GM21723 (cell line): Measurements from ENCODE around the gene DIP2C.
"Not testable (repeated sequence)": the region's sequence is repeated elsewhere in the genome, so short reads cannot be mapped to it uniquely, and the experiment has no call there.

Experiments used
- ATAC-seq: cut with Tn5 transposase; IDR thresholded peaks from one replicate; pipeline ENCODE4 v1.9.1; 2021; ENCODE audit warnings: mild to moderate bottlenecking, moderate library complexity; ENCODE audit not compliant: unreplicated experiment

The DIP2C gene

DNA sequence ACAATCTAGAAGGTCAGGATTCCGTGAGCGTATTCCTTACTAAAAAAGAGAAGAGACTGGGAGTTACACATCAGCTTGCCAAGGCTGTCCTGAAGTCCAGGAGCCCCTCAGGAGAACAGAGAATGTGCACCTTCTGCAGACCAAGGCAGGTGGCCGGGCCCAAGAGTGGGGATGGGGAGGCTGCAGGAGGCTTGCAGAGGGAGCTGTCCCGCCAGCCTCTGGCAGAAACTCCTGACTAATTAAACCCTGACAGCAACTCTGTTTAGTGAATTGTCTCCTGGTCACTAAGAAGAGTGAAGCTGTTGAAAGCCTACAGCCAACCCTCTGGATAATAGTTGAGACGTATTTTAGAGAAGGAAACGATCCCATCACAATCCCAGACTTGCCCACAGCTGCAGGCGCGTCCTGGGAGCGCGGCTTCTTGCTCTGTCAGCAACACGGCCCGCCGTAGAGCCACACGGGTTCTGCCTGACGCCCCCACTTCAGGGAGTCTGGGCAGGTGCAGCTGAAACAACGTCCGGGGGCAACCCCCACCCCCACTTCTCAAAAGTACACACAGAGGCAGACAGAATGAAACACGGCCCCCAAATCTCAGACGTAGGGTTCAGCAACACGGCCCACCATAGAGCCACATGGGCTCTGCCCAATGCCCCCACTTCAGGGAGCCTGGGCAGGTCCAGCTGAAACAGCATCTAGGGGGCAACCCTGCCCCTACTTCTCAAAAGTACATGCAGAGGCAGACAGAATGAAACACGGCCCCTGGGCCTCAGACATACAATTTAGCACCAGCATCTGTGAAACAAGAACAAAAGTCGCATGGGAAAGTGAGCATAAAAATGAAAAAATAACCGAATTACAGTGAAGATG lies 45.2 kb downstream of the DIP2C start:
- ATAC-seq, result no peak

DNA sequence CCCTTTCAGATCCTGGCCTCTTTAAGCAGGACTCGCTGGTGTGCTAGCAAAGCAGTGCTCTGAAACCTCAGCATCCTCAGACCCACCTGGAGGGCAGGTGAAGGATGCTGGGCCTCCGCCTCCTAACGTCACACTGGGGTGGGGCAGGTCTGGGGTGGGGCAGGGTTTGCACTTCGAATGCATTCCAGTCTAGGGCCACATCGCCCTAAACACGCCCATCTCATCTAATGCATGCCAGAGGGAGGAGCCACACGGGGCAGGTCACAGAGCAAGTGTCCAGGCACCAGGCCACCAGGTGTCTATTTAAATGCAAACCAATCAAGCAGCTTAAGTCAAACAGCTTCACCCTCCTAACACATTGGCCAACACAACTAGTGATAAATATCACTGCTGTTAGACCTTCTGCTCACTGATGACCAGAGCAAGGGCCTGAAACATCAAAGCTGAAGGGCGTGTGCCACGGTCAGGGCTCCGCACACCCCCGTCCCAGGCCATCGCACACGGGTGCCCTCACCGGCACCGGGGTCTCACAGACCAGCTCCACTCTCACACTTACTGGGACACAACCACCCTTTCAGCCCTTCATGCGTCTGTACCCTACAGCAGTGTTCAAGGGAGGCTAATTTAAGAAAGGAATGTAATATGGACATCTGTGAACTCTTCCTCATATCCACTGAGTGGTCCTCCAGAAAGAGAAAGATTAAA lies 47.1 kb downstream of the DIP2C start:
- no peak for ATAC-seq

DNA sequence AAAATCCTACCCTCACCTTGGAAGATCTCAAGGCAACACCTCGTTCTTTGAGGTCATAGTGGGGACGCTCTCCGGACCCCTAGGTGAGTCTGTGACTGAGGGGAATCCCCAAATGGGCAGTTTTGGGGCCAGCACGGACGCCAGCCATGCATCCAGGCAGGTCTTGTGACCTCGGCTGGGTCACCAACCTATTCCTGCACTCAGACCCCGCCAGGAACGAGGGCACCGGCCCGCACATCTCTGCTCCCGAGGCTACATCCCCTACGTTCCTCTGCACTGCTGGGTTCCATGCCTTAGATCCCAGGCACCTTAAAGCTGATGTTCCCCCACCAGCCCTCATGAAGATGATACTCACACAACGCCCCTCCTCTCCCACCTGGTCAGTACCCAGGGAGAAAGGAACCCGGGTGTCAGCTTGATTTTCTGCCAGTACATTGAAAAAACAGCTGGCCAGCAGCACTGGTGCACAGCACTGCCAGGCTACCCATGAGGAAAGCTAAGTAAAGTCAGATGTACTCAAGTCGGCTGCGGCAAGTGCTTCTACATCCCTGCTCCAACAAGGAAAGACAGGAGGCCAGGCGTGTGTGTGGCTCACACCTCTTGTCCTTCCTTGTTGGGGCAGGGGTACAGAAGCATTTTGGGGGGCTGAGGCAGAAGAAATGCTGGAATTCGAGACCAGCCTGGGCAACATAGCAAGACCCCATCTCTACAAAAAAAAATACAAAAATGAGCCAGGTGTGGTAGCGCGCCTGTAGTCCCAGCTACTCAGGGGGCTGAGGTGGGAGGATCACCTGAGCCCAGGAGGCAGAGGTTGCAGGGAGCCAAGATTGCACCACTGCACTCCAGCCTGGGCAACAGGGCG lies 48.1 kb downstream of the DIP2C start:
- no peak for ATAC-seq

DNA sequence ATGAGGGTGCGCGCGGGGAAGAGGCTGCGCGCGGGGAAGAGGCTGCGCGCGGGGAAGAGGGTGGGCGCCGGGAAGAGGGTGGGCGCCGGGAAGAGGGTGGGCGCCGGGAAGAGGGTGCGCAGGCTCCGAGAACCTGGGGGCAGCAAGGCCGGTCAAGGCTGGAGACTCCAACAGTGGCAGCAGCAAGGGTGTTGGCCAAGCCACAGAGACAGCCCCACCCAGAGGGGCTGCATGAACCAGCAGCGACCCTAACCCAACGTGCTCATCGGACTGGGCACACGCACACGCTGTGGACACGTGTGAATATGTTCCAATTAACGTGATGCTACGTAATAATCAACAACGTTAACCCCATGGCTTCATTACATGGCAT lies 48.8 kb downstream of the DIP2C start:
- ATAC-seq, result no peak

DNA sequence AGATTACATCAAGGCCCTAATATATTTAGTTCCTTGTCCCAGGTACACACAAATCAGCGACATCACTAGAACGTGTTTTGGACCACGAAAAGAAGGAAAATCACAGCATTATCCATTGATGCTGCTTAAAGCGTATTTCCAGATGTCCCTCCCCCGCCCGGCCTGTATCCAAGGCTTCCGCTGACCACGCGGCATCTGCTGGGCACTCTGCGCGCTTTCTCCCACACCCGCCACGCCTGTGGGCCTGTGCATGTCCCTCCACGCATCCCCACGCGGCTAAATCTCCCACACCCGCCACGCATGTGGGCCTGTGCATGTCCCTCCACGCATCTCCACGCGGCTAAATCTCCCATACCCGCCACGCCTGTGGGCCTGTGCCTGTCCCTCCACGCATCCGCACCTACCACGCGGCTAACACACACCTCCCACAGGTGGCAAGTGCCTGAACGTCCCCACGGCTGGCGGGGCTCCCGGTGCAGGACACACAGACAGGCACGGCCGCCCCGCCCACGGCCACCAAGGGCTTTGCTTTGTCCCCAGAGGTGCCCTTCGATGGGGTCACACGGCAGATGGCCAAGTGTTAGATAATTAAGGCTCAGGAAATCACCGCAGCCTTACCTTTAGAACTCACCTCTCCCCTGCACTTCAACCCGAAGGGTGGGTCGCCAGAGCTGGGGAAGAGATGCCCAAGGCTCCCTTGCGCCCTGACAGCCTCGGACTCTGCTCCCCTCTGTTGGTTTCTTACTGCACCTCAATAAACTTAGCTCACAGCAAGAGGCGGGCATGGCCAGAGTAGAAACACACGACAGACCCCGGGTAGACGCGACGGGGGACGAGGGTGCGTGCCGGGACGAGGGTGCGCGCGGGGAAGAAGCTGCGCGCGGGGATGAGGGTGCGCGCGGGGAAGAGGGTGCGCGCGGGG lies 49.5 kb downstream of the DIP2C start:
- ATAC-seq, result no peak

DNA sequence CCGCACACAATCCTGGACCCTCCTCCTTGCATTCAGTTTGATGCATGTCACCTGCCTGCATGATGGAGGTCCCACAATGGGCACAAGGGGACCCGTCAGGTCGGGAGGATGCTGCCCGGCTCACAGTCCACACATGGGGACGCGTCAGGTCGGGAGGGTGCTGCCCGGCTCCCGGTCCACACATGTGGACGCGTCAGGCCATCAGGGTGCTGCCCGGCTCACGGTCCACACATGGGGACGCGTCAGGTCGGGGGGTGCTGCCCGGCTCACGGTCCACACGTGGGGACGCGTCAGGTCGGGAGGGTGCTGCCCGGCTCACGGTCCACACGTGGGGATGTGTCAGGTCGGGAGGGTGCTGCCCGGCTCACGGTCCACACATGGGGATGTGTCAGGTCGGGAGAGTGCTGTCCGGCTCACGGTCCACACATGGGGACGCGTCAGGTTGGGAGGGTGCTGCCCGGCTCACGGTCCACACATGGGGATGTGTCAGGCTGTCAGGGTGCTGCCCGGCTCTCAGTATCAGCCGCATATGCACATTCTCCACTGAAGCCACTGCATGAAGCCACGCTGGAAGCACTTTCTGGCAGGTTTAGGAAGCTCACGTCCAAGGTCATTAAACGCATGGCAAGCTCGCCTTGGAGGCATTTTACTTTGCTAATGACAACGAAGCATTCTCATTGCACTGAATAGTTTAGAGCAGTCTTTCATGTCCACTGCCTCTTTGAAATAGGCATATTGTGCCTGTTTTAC lies 50.3 kb downstream of the DIP2C start:
- ATAC-seq, result no peak

DNA sequence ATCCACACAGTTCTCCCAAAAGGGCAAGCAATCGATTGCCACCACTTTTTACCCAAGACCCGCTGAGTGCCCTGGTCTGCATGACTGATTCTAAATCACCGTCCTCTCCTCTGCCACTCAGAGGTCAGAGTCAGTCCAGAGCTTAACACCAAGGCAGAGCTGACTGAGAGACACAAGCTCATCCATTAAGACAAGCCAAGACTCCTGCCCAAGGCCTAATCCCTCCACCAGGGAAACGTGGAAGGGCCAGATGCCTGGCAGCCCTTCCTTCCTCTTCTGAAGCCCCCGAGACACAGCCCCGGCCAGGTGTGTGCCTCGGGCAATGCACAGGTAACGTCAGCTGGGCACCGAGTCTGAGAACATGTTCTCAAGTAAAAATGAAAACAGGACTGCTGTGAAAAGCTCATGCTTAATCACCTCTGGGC lies 51.7 kb downstream of the DIP2C start:
- no peak for ATAC-seq

DNA sequence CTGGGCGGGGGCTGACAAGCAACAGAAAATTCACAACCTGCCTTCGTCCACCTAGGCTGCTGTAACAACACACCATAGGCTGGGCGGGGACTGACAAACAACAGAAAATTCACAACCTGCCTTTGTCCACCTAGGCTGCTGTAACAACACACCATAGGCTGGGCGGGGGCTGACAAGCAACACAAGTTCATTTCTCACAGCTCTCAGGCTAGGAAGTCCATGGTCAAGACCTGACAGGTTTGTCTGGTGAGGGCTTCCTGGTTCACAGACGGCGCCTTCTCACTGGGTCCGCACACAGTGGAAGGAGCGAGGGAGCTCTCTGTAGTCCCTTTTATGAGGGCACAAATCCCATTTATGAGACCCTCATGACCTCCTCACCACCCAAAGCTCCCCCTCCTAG lies 52.2 kb downstream of the DIP2C start:
- no peak for ATAC-seq

DNA sequence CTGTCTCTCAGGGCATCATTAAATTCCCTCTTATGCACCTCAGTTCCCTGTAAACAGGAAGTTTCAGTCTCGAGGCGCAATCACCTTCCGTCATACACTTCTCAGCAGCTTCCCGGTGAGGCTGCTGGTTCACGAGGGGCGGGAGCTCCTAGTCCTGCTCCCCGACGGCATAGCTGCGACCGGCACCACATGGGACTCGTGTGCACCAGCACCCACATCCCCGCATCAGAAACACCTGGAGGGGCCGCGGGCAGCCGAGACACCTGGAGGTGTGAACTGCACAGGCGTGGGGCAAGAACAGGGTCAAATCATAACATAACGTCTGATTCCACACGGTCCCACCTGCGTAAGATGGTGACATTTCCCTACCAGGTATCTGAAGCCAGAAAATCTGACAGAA lies 52.7 kb downstream of the DIP2C start:
- ATAC-seq, result no peak

DNA sequence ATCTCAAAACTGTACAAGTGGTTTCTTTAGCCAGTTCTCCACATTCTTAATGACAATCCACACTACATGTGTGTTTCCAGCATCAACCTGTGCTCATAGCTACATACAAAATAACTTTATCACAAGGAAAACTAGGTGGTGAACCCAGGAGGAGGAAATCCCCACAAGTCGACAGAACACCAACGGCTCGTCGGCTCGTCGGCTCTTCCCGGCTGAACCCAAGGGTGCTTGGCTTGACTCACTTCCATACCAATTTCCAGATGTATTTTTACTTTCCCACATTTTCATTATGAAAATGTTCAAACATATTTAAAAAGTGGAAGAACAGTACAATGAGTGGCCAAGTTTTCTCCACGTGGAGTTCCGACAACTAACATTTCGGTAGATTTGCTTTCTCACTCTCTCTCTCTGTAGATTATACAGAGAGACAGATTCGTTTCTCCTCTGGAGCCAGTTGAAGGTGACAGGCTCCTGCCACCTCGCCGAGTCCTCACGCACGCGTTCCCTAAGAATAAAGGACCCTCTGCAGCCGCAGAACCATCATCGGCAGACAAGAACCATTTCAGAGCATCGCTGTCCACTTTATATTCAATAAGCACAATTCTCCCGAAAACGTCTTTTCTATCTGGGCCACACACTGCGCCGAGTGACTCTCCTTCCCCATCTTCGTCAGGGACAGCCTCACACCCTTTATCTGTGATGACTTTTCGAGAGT lies 53.3 kb downstream of the DIP2C start:
- ATAC-seq, result no peak

DNA sequence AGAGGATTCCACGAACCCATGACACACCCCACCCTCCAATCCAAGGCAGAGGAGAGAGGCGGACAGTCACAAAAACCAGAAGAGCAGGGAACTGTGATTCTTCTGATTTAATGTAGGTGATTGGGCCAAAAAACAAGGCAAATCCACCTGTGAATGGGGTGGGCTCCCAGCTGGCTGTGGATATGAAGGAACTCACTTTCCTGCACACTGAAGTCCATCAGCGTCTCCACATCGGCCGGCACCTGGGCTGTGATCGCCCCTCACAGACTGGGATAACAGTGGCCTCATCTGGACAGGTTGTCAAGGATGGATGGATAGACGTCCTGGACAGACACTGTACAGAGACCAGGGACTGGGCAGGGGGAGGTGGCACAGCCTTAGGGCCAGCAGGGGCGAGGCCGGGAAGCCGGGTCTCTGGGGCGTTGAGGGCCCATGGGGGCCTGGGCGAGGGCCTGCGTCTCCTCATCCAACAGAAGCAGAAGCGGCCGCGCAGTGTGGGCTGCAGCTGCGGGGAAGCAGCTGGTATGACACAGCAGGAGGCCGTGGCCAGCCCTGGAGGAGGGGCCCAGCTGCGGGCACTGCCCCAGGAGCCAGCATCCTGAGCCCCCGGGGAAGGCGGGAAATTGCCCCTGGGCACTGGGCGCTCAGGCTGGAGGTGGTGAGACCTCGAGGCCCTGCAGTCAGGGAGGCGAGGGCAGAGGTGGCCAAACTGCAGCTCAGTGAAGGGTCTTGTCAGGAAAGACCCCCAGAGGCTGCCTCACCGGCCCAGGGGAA lies 54.2 kb downstream of the DIP2C start:
- no peak for ATAC-seq

DNA sequence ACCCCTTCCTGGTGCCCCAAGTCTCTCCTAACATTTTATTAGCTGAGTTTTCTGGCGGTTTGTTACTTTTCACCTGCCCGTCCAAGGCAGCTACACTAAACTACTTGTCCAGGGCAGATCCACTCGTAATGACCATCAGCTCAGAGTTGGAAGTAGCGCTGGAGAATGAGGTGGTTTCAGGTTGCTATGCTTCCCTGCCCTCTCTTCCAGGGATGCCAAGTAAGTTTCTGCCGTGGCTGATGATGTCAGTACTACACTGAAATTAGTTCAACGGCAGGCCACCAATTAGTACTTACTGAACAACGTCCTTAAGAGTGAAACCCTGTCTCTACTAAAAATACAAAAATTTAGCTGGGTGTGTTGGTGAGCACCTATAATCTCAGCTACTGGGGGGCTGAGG lies 55.2 kb downstream of the DIP2C start:
- ATAC-seq, result no peak

DNA sequence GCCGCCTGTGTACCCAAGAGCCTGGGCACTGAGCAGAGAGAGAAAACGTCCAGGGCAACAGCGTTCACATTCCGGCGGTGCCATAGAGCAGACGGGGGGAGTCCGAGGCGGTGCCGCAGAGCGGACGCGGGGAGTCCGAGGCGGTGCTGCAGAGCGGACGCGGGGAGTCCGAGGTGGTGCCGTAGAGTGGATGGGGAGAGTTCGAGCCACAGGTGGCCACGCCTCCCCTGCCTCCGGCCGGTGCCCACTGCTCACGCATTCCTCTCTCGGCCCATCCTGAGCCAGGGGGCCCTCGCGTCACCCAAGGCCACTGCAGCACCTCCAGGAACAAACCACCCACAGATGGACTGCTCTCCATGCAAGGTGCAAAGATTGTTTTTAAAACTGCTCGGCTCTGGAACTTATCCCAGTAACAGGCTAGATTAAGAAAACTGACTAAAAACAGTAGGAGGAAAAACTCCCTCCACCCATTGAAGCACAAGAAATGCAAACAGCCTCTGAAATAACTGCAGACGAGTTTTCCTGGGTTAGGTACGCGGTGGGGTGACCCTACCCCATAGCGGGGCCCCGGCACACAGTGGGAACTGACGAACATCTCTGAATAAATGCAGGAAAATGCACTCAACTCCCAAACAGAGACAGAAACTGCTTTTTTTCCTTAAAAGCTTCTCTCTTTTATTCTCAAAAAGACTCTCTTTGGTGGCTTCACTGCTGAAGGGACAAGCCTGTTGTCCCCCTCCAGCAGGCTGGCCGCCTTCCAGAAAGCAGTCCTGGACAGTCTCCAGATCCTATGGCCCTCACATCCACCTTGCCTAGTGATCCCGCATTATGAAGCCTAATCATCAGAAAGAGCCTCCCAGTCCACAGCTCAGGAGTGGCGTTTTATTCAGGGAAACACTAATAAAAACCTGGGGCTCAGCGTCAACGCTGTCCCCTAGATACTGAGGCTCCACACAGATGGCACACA lies 55.9 kb downstream of the DIP2C start:
- no peak for ATAC-seq

DNA sequence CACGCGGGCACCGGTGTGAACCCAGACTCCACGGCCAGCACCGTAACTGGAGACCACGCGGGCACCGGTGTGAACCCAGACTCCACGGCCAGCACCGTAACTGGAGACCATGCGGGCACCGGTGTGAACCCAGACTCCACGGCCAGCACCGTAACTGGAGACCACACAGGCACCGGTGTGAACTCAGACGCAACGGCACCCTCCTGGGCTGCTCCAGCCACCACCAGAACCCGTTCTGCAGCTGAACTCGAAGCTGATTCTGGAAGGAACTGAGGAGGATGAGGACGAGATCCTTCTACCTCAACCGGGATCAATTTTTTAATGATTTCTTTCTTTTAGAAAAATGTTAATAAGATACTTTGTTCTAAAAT lies 56.7 kb downstream of the DIP2C start:
- ATAC-seq, result not testable (repeated sequence)

DNA sequence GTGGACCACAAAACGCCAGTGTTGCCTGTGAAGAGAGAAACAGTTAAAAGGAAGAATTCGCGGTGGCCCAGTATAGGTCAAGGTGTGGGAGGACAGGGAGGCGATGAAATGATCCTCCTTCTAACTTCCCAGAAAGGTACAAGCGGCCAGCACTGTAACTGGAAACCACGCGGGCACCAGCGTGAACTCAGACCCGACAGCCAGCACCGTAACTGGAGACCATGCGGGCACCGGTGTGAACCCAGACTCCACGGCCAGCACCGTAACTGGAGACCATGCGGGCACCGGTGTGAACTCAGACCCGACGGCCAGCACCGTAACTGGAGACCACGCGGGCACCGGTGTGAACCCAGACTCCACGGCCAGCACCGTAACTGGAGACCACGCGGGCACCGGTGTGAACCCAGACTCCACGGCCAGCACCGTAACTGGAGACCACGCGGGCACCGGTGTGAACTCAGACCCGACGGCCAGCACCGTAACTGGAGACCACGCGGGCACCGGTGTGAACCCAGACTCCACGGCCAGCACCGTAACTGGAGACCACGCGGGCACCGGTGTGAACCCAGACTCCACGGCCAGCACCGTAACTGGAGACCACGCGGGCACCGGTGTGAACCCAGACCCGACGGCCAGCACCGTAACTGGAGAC lies 57.2 kb downstream of the DIP2C start:
- ATAC-seq, result not testable (repeated sequence)

DNA sequence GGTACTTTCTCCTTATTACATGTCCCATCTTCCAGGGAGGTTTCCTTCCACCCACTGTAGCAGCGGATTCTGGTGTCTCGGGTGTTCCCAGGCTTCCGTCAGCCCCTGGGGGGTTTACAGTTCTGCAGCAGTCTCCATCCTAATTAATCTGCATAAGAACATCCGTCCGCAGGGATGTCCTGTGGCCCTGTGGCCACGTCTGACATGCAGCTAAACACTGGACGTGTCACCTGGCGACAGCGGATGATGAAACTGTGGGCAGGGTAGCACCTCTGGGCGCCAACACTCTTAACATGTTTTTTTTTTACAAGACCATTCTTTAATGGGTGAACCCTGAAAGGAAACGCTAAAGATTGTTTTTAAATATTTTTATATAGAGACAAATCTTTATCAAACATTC lies 58.2 kb downstream of the DIP2C start:
- no peak for ATAC-seq
